PC-9 (cell line): ENCODE measurements around the gene PDK2. TPM values are rescaled to one million over a fixed set of nuclear protein-coding genes. Genes with fewer than 3 reads are reported as not detected.
"Not testable (repeated sequence)": the region's sequence is repeated elsewhere in the genome, so short reads cannot be mapped to it uniquely, and the experiment has no call there.

Experiments used
- BruUV-seq: library from RNA; stranded (reverse); fragments of 400-500 nt; replicated peaks from 2 replicates; lab custom pipeline; 2021; lab: Mats Ljungman, UMichigan
- CTCF ChIA-PET: fragments of 300-600 bp; sonication (Branson Sonifier 250); formaldehyde crosslinking; loops from one replicate; lab custom pipeline; 2022; ENCODE audit warnings: antibody characterized with exemption; lab: Charles Lee
- POLR2A ChIA-PET: fragments of 300-600 bp; sonication (Branson Sonifier 250); formaldehyde crosslinking; loops from one replicate; lab custom pipeline; 2022; ENCODE audit warnings: antibody characterized with exemption; ENCODE audit not compliant: unreplicated experiment; lab: Charles Lee
- DNase-seq, 2 experiments: peaks; one replicate each; pipeline versions ENCODE4 v3.0.0 to v3.0.0-alpha.2; 2015 to 2022; ENCODE audit warnings: mixed read lengths in 1 of 2
- H2AFZ ChIP-seq: fragments of 200-600 bp; sonication (generic); 2 replicates; pipeline ENCODE4 v1.8.1; 2017; ENCODE audit warnings: antibody characterized with exemption
- H3F3A ChIP-seq: fragments of 200-600 bp; sonication (generic); 2 replicates; pipeline ENCODE4 v1.8.1; 2017; ENCODE audit warnings: antibody characterized with exemption, mild to moderate bottlenecking, low read depth; ENCODE audit not compliant: insufficient read depth
- H3K27ac ChIP-seq: fragments of 200-600 bp; sonication (generic); 2 replicates; pipeline ENCODE4 v1.6.1; 2016; ENCODE audit warnings: mixed run types
- H3K27me3 ChIP-seq: fragments of 200-600 bp; sonication (generic); 2 replicates; pipeline ENCODE4 v1.6.1; 2016; ENCODE audit warnings: low read depth, mixed run types; ENCODE audit not compliant: insufficient read depth
- H3K36me3 ChIP-seq: fragments of 200-600 bp; sonication (generic); 2 replicates; pipeline ENCODE4 v1.6.1; 2016; ENCODE audit warnings: low read depth, mixed run types
- H3K4me1 ChIP-seq: fragments of 200-600 bp; sonication (generic); replicated peaks from 2 replicates; pipeline ENCODE4 v1.6.1; 2016; ENCODE audit warnings: mixed run types; ENCODE audit not compliant: insufficient read depth
- H3K4me2 ChIP-seq: fragments of 200-600 bp; sonication (generic); 2 replicates; pipeline ENCODE4 v1.6.1; 2017; ENCODE audit warnings: mixed run types
- H3K4me3 ChIP-seq: fragments of 200-600 bp; sonication (generic); 2 replicates; pipeline ENCODE4 v1.6.1; 2016; ENCODE audit warnings: mixed run types
- H3K79me2 ChIP-seq: fragments of 200-600 bp; sonication (generic); 2 replicates; pipeline ENCODE4 v1.6.1; 2017; ENCODE audit warnings: low read depth, mixed run types
- H3K9me2 ChIP-seq: fragments of 200-600 bp; sonication (generic); 2 replicates; pipeline ENCODE4 v1.8.1; 2017; ENCODE audit warnings: mild to moderate bottlenecking; ENCODE audit not compliant: insufficient read depth
- H3K9me3 ChIP-seq: fragments of 200-600 bp; sonication (generic); 2 replicates; pipeline ENCODE4 v1.8.1; 2016; ENCODE audit warnings: low read depth; ENCODE audit not compliant: insufficient read depth
- H4K20me1 ChIP-seq: fragments of 200-600 bp; sonication (generic); 2 replicates; pipeline ENCODE4 v1.8.1; 2017; ENCODE audit not compliant: insufficient read depth
- CTCF ChIP-seq: fragments of 200-600 bp; sonication (generic); conservative IDR thresholded peaks from 2 replicates; pipeline ENCODE4 v1.6.1; 2017; ENCODE audit warnings: mixed run types, antibody characterized with exemption, mild to moderate bottlenecking, moderate library complexity
- EZH2 ChIP-seq: fragments of 200-600 bp; sonication (generic); IDR thresholded peaks from 2 replicates; pipeline ENCODE4 v1.8.0; 2017; ENCODE audit warnings: antibody characterized with exemption, low read depth
- intact Hi-C: fragments of 100-400 bp; cut with micrococcal nuclease; formaldehyde crosslinking; loops from one replicate; pipeline ENCODE4 v1.10.0; 2022; ENCODE audit not compliant: unreplicated experiment
- total RNA-seq: library from RNA; stranded (reverse); gene quantifications from 2 replicates; pipeline ENCODE4 v1.2.3, GENCODE V29; 2021

PDK2 gene
- total RNA-seq, 1 experiment from 2014 or later: 58.7 TPM

DNA sequence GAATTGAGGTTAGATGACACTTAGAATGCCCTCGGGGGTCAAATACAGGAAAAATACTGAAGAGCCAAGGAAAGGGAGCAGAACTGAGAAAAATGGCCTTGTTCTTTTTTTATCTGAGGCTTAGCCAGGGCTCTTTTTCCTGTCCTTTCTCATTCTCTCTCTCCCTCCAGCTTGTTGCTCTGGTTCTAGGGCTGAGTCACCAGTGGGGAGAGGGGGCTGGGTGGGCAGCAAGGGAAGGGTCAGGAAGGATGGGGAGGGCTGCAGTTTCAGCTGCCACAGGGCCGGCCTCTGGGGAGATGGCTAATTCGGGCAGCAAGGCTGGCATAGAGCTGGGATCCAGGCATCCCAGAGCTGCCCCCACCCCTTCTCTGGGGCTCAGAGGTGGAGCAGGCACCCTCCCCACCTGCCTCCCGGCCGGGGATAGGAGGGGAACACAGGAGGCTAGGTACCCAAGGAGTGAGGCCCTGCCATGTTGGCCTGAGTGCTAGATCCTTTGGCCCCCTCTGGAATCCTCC lies 35.3 kb upstream of the PDK2 start:
- POLR2A ChIA-PET: interaction anchor here (0.5 to 0.6 kb wide), 3 partner anchors 32 to 975 kb away, joined by 3 to 5 read pairs (median 4); no protein-coding TSS in a partner anchor
- peak overlapping the region; percentile 92 for H3K4me2 ChIP-seq
- peak overlapping the region; percentile 79 for H3K4me3 ChIP-seq
- intact Hi-C loops: no loop called here
- CTCF ChIA-PET: interaction anchor here (1.1 to 1.4 kb wide), 2 partner anchors 32 to 34 kb away, joined by 5 to 6 read pairs; no protein-coding TSS in a partner anchor
- H3K27me3 ChIP-seq: no peaks in the 10 kb centered on the region
- peaks cover 64% of the 10 kb centered on the region for H3K4me1 ChIP-seq
- peak in 1 of 2 experiments; percentile 51 for DNase-seq
- no peaks in the 10 kb centered on the region for H3K9me2 ChIP-seq
- H3K9me3 ChIP-seq: no peaks in the 10 kb centered on the region
- H2AFZ ChIP-seq: no peak overlapping the region
- peaks cover 17% of the 10 kb centered on the region for H4K20me1 ChIP-seq
- H3K79me2 ChIP-seq: peaks cover 80% of the 10 kb centered on the region
- peak overlapping the region; percentile 97 for H3K27ac ChIP-seq
- peaks cover 90% of the 10 kb centered on the region for H3F3A ChIP-seq
- TF ChIP-seq EZH2: no peak
- no peak for TF ChIP-seq CTCF
- BruUV-seq: no TSS peak
- peaks cover 54% of the 10 kb centered on the region for H3K36me3 ChIP-seq

- H3K4me3 ChIP-seq: peak overlapping the region; percentile 79
- POLR2A ChIA-PET: interaction anchor here (0.6 to 1.9 kb wide), 4 partner anchors 31 to 379 kb away, joined by 3 to 48 read pairs (median 6); no protein-coding TSS in a partner anchor
- DNase-seq: peak; percentile 46 to 78
- H3K36me3 ChIP-seq: peaks cover 65% of the 10 kb centered on the region
- BruUV-seq: no TSS peak
- H3K4me1 ChIP-seq: peaks cover 77% of the 10 kb centered on the region
- peaks cover 94% of the 10 kb centered on the region for H3F3A ChIP-seq
- peaks cover 17% of the 10 kb centered on the region for H4K20me1 ChIP-seq
- no peak for TF ChIP-seq EZH2
- H3K79me2 ChIP-seq: peaks cover 86% of the 10 kb centered on the region
- intact Hi-C loops: no loop called here
- no peaks in the 10 kb centered on the region for H3K9me3 ChIP-seq
- no peaks in the 10 kb centered on the region for H3K27me3 ChIP-seq
- CTCF ChIA-PET: interaction anchor here (0.6 to 1.4 kb wide), 4 partner anchors 33 to 861 kb away, joined by 3 to 5 read pairs (median 4); no protein-coding TSS in a partner anchor
- no peak overlapping the region for H2AFZ ChIP-seq
- H3K9me2 ChIP-seq: no peaks in the 10 kb centered on the region
- H3K4me2 ChIP-seq: peak overlapping the region; percentile 92
- H3K27ac ChIP-seq: peak overlapping the region; percentile 97
Measured at GRCh38 chr17:50060951-50061712, 34.0 kb upstream of the PDK2 start.

GRCh38 chr17:50061713-50062045 lies 33.5 kb upstream of the PDK2 start:
- H3F3A ChIP-seq: peaks cover 94% of the 10 kb centered on the region
- not testable (repeated sequence) for H3K9me3 ChIP-seq, BruUV-seq, H3K27me3 ChIP-seq, H2AFZ ChIP-seq, H3K9me2 ChIP-seq
- H3K4me2 ChIP-seq: peak overlapping the region; percentile 92
- peaks cover 83% of the 10 kb centered on the region for H3K4me1 ChIP-seq
- peak overlapping the region; percentile 79 for H3K4me3 ChIP-seq
- H3K79me2 ChIP-seq: peaks cover 86% of the 10 kb centered on the region
- POLR2A ChIA-PET: interaction anchor here (0.6 to 1.9 kb wide), 2 partner anchors 34 to 369 kb away, joined by 5 to 48 read pairs; no protein-coding TSS in a partner anchor
- peaks cover 17% of the 10 kb centered on the region for H4K20me1 ChIP-seq
- H3K27ac ChIP-seq: peak overlapping the region; percentile 97
- H3K36me3 ChIP-seq: peaks cover 70% of the 10 kb centered on the region
- CTCF ChIA-PET: interaction anchor here (0.7 kb wide), 1 partner anchor 561 kb away, joined by 5 read pairs; no protein-coding TSS in a partner anchor
- peak in 1 of 2 experiments; percentile 75 for DNase-seq
- intact Hi-C loops: loop anchor here (1.0 kb wide), 2 partner anchors 10 to 33 kb away; no protein-coding TSS in a partner anchor
